DOHH2 (cell line): ENCODE results near the gene FMNL2.

ENCODE experiments used
- H3F3A ChIP-seq: fragments of 200-600 bp; sonication (generic), shearing (Covaris generic); 2 replicates; pipeline ENCODE4 v1.6.0; 2016; ENCODE audit warnings: antibody characterized with exemption, mild to moderate bottlenecking; ENCODE audit not compliant: control insufficient read depth, insufficient read depth
- H3K27ac ChIP-seq: fragments of 200-600 bp; sonication (generic); 2 replicates; pipeline ENCODE4 v1.5.1; 2014; ENCODE audit warnings: low read depth, mild to moderate bottlenecking, low read length, moderate library complexity
- H3K27me3 ChIP-seq: fragments of 200-600 bp; sonication (generic); 2 replicates; pipeline ENCODE4 v1.6.1; 2014; ENCODE audit warnings: mild to moderate bottlenecking, low read length, mixed read lengths; ENCODE audit not compliant: control insufficient read depth
- H3K36me3 ChIP-seq: fragments of 200-600 bp; sonication (generic); 2 replicates; pipeline ENCODE4 v1.6.1; 2014; ENCODE audit warnings: mild to moderate bottlenecking, low read length, moderate library complexity, mixed read lengths; ENCODE audit not compliant: control insufficient read depth
- H3K4me1 ChIP-seq: fragments of 200-600 bp; sonication (generic); 2 replicates; pipeline ENCODE4 v1.6.1; 2014; ENCODE audit warnings: mild to moderate bottlenecking, low read length, mixed read lengths; ENCODE audit not compliant: control insufficient read depth
- H3K4me2 ChIP-seq: fragments of 200-600 bp; sonication (generic); 2 replicates; pipeline ENCODE4 v1.6.0; 2014; ENCODE audit warnings: mild to moderate bottlenecking, low read length, moderate library complexity
- H3K4me3 ChIP-seq: fragments of 200-600 bp; sonication (generic); 2 replicates; pipeline ENCODE4 v1.5.1; 2014; ENCODE audit warnings: mild to moderate bottlenecking, low read length, mixed read lengths
- H3K79me2 ChIP-seq: fragments of 200-600 bp; sonication (generic); 2 replicates; pipeline ENCODE4 v1.6.1; 2014; ENCODE audit warnings: mild to moderate bottlenecking, low read length, mixed read lengths; ENCODE audit not compliant: control insufficient read depth
- H3K9me2 ChIP-seq: fragments of 200-600 bp; sonication (generic); replicated peaks from 2 replicates; pipeline ENCODE4 v1.6.1; 2014; ENCODE audit warnings: mild to moderate bottlenecking, low read length, mixed read lengths; ENCODE audit not compliant: control insufficient read depth
- H3K9me3 ChIP-seq: fragments of 200-600 bp; sonication (generic); 2 replicates; pipeline ENCODE4 v1.6.1; 2014; ENCODE audit warnings: antibody characterized with exemption, low read length, mixed read lengths; ENCODE audit not compliant: control insufficient read depth, insufficient read depth
- H4K20me1 ChIP-seq: fragments of 200-600 bp; sonication (generic); 2 replicates; pipeline ENCODE4 v1.6.0; 2014; ENCODE audit warnings: low read depth, mild to moderate bottlenecking, antibody characterized with exemption, low read length, moderate library complexity; ENCODE audit not compliant: control insufficient read depth, insufficient read depth
- EZH2phosphoT487 ChIP-seq: fragments of 200-600 bp; sonication (generic); IDR thresholded peaks from 2 replicates; pipeline ENCODE4 v1.6.1; 2017; ENCODE audit warnings: borderline replicate concordance, mild to moderate bottlenecking, antibody characterized with exemption, low read length, moderate library complexity, mixed read lengths
- TF ChIP-seq, protein P1 (sequence below): fragments of 200-600 bp; sonication (generic); IDR thresholded peaks from one replicate; pipeline ENCODE4 v1.5.1; 2014; ENCODE audit warnings: antibody characterized with exemption, mild to moderate bottlenecking, low read depth, low read length; ENCODE audit not compliant: poor library complexity, severe bottlenecking

The FMNL2 gene

DNA sequence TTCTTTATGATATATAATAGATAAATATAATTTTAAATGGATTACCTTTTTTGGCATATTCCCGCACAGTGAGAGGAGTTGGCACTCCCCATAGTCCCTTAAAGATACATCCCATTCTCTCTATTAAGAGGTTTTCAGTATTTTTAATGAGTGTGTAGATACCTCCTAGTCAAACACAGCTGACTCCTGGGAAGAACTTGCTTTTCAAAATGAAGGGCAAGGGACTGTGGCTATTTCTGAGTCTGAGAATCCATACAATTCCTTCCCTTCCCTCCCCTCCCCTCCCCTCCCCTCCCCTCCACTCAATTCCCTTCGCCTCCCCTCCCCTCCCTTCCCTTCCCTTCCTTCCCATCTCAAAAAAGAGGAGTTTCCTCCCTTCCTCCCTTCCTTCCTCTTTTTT lies 288.8 kb downstream of the FMNL2 start:
- Histone ChIP-seq H3K4me1 (no peaks in the 10 kb centered on the region), H3K79me2 (no peaks in the 10 kb centered on the region), H3F3A (no peaks in the 10 kb centered on the region), H3K36me3 (no peaks in the 10 kb centered on the region), H3K9me2 (no peaks in the 10 kb centered on the region), H3K4me3 (no peak overlapping the region), H3K27me3 (peaks cover 9% of the 10 kb centered on the region), H3K27ac (no peak overlapping the region), H3K9me3 (no peaks in the 10 kb centered on the region), H3K4me2 (no peak overlapping the region), H4K20me1 (no peaks in the 10 kb centered on the region)
- no peak for TF ChIP-seq EZH2phosphoT487
- TF ChIP-seq, protein P1, sequence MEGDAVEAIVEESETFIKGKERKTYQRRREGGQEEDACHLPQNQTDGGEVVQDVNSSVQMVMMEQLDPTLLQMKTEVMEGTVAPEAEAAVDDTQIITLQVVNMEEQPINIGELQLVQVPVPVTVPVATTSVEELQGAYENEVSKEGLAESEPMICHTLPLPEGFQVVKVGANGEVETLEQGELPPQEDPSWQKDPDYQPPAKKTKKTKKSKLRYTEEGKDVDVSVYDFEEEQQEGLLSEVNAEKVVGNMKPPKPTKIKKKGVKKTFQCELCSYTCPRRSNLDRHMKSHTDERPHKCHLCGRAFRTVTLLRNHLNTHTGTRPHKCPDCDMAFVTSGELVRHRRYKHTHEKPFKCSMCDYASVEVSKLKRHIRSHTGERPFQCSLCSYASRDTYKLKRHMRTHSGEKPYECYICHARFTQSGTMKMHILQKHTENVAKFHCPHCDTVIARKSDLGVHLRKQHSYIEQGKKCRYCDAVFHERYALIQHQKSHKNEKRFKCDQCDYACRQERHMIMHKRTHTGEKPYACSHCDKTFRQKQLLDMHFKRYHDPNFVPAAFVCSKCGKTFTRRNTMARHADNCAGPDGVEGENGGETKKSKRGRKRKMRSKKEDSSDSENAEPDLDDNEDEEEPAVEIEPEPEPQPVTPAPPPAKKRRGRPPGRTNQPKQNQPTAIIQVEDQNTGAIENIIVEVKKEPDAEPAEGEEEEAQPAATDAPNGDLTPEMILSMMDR, result no peak

DNA sequence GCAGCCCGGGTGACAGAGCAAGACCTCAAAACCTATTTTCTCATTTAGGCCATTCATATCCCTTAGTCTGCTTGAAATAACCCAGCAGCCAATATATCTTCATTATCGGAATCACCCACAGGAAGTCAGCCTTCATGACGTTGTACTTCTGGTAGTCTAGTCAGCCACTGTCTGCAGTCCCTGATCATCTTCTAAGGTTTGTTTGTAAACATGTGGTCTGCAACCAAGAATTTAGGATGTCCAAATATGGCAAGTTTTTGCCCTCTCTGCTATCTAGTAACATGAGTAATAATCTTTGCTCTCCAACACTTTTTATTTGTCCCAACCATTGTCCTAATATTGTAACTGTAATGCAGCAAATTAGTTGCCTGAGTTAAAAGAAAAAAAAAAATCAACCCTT lies 289.8 kb downstream of the FMNL2 start:
- Histone ChIP-seq H3K4me2 (no peak overlapping the region), H4K20me1 (no peaks in the 10 kb centered on the region), H3K27ac (no peak overlapping the region), H3F3A (no peaks in the 10 kb centered on the region), H3K9me2 (no peaks in the 10 kb centered on the region), H3K9me3 (no peaks in the 10 kb centered on the region), H3K4me3 (no peak overlapping the region), H3K4me1 (no peaks in the 10 kb centered on the region), H3K27me3 (peaks cover 9% of the 10 kb centered on the region), H3K79me2 (no peaks in the 10 kb centered on the region), H3K36me3 (no peaks in the 10 kb centered on the region)
- TF ChIP-seq EZH2phosphoT487, result no peak
- TF ChIP-seq, protein P1, result no peak

DNA sequence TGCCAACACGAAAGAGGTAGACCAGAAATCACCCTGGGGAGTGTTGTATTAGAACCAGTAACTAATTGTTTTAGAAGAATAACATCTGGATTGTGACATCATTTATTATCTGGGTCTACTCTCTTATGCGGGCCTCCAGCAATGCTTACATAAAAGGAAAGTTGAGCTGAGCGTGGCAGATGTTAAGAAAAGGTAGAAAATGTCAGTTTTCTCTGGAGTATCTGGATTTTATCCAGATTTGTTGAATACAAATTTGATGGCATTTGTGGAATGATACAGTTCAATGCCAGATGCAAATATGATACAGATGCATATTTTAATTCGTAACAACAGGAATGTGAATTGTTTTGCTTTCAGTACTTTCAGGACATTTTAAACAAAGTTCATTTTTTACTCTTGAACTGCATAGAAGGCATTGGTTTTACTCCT lies 292.0 kb downstream of the FMNL2 start:
- H3K4me2 ChIP-seq, result no peak overlapping the region
- H3F3A ChIP-seq, result no peaks in the 10 kb centered on the region
- H3K4me1 ChIP-seq, result no peaks in the 10 kb centered on the region
- no peaks in the 10 kb centered on the region for H3K9me3 ChIP-seq
- no peak for TF ChIP-seq EZH2phosphoT487
- TF ChIP-seq, protein P1, result no peak
- H3K27me3 ChIP-seq, result peaks cover 9% of the 10 kb centered on the region
- H3K9me2 ChIP-seq, result no peaks in the 10 kb centered on the region
- H3K27ac ChIP-seq, result no peak overlapping the region
- no peaks in the 10 kb centered on the region for H4K20me1 ChIP-seq
- no peaks in the 10 kb centered on the region for H3K36me3 ChIP-seq
- H3K79me2 ChIP-seq, result no peaks in the 10 kb centered on the region
- no peak overlapping the region for H3K4me3 ChIP-seq
